DOHH2 (cell line): ENCODE results near the gene NXT1.

Experiments
- H3F3A ChIP-seq: fragments of 200-600 bp; sonication (generic), shearing (Covaris generic); 2 replicates; pipeline ENCODE4 v1.6.0; 2016; ENCODE audit warnings: antibody characterized with exemption, mild to moderate bottlenecking; ENCODE audit not compliant: control insufficient read depth, insufficient read depth
- H3K27ac ChIP-seq: fragments of 200-600 bp; sonication (generic); 2 replicates; pipeline ENCODE4 v1.5.1; 2014; ENCODE audit warnings: low read depth, mild to moderate bottlenecking, low read length, moderate library complexity
- H3K27me3 ChIP-seq: fragments of 200-600 bp; sonication (generic); 2 replicates; pipeline ENCODE4 v1.6.1; 2014; ENCODE audit warnings: mild to moderate bottlenecking, low read length, mixed read lengths; ENCODE audit not compliant: control insufficient read depth
- H3K36me3 ChIP-seq: fragments of 200-600 bp; sonication (generic); 2 replicates; pipeline ENCODE4 v1.6.1; 2014; ENCODE audit warnings: mild to moderate bottlenecking, low read length, moderate library complexity, mixed read lengths; ENCODE audit not compliant: control insufficient read depth
- H3K4me1 ChIP-seq: fragments of 200-600 bp; sonication (generic); 2 replicates; pipeline ENCODE4 v1.6.1; 2014; ENCODE audit warnings: mild to moderate bottlenecking, low read length, mixed read lengths; ENCODE audit not compliant: control insufficient read depth
- H3K4me2 ChIP-seq: fragments of 200-600 bp; sonication (generic); 2 replicates; pipeline ENCODE4 v1.6.0; 2014; ENCODE audit warnings: mild to moderate bottlenecking, low read length, moderate library complexity
- H3K4me3 ChIP-seq: fragments of 200-600 bp; sonication (generic); 2 replicates; pipeline ENCODE4 v1.5.1; 2014; ENCODE audit warnings: mild to moderate bottlenecking, low read length, mixed read lengths
- H3K79me2 ChIP-seq: fragments of 200-600 bp; sonication (generic); 2 replicates; pipeline ENCODE4 v1.6.1; 2014; ENCODE audit warnings: mild to moderate bottlenecking, low read length, mixed read lengths; ENCODE audit not compliant: control insufficient read depth
- H3K9me2 ChIP-seq: fragments of 200-600 bp; sonication (generic); replicated peaks from 2 replicates; pipeline ENCODE4 v1.6.1; 2014; ENCODE audit warnings: mild to moderate bottlenecking, low read length, mixed read lengths; ENCODE audit not compliant: control insufficient read depth
- H3K9me3 ChIP-seq: fragments of 200-600 bp; sonication (generic); 2 replicates; pipeline ENCODE4 v1.6.1; 2014; ENCODE audit warnings: antibody characterized with exemption, low read length, mixed read lengths; ENCODE audit not compliant: control insufficient read depth, insufficient read depth
- H4K20me1 ChIP-seq: fragments of 200-600 bp; sonication (generic); 2 replicates; pipeline ENCODE4 v1.6.0; 2014; ENCODE audit warnings: low read depth, mild to moderate bottlenecking, antibody characterized with exemption, low read length, moderate library complexity; ENCODE audit not compliant: control insufficient read depth, insufficient read depth
- CTCF ChIP-seq: fragments of 200-600 bp; sonication (generic); IDR thresholded peaks from one replicate; pipeline ENCODE4 v1.5.1; 2014; ENCODE audit warnings: antibody characterized with exemption, mild to moderate bottlenecking, low read depth, low read length; ENCODE audit not compliant: poor library complexity, severe bottlenecking
- EZH2phosphoT487 ChIP-seq: fragments of 200-600 bp; sonication (generic); IDR thresholded peaks from 2 replicates; pipeline ENCODE4 v1.6.1; 2017; ENCODE audit warnings: borderline replicate concordance, mild to moderate bottlenecking, antibody characterized with exemption, low read length, moderate library complexity, mixed read lengths

NXT1 gene

GRCh38 chr20:23318347-23318746 lies 32.2 kb upstream of the NXT1 start:
- Histone ChIP-seq H3K36me3 (no peaks in the 10 kb centered on the region), H3K27me3 (no peaks in the 10 kb centered on the region), H3K4me2 (no peak overlapping the region), H3K4me3 (no peak overlapping the region), H4K20me1 (no peaks in the 10 kb centered on the region), H3K27ac (no peak overlapping the region), H3F3A (no peaks in the 10 kb centered on the region), H3K9me3 (no peaks in the 10 kb centered on the region), H3K9me2 (no peaks in the 10 kb centered on the region), H3K4me1 (no peaks in the 10 kb centered on the region), H3K79me2 (no peaks in the 10 kb centered on the region)
- no peak for TF ChIP-seq CTCF
- TF ChIP-seq EZH2phosphoT487 = no peak

- H4K20me1 ChIP-seq = no peaks in the 10 kb centered on the region
- H3K36me3 ChIP-seq = no peaks in the 10 kb centered on the region
- no peaks in the 10 kb centered on the region for H3K4me1 ChIP-seq
- H3K27ac ChIP-seq = no peak overlapping the region
- no peak overlapping the region for H3K4me2 ChIP-seq
- no peaks in the 10 kb centered on the region for H3K79me2 ChIP-seq
- H3F3A ChIP-seq = no peaks in the 10 kb centered on the region
- H3K27me3 ChIP-seq = no peaks in the 10 kb centered on the region
- TF ChIP-seq EZH2phosphoT487 (no peak), CTCF (no peak)
- no peaks in the 10 kb centered on the region for H3K9me3 ChIP-seq
- no peaks in the 10 kb centered on the region for H3K9me2 ChIP-seq
- no peak overlapping the region for H3K4me3 ChIP-seq
Measured at GRCh38 chr20:23320317-23320716, 30.3 kb upstream of the NXT1 start.

GRCh38 chr20:23325107-23325506 lies 25.5 kb upstream of the NXT1 start:
- H3K9me2 ChIP-seq = no peaks in the 10 kb centered on the region

More at GRCh38 chr20:23325107-23325506, 25.5 kb upstream of the NXT1 start:
- Histone ChIP-seq H3K4me2 (no peak overlapping the region), H3K36me3 (no peaks in the 10 kb centered on the region), H3K27ac (no peak overlapping the region), H4K20me1 (no peaks in the 10 kb centered on the region), H3F3A (no peaks in the 10 kb centered on the region), H3K79me2 (no peaks in the 10 kb centered on the region), H3K4me1 (no peaks in the 10 kb centered on the region), H3K4me3 (no peak overlapping the region), H3K27me3 (no peaks in the 10 kb centered on the region), H3K9me3 (no peaks in the 10 kb centered on the region)
- no peak for TF ChIP-seq EZH2phosphoT487
- TF ChIP-seq CTCF = no peak
